Measurements from ENCODE around the gene UTP25.

DNA sequence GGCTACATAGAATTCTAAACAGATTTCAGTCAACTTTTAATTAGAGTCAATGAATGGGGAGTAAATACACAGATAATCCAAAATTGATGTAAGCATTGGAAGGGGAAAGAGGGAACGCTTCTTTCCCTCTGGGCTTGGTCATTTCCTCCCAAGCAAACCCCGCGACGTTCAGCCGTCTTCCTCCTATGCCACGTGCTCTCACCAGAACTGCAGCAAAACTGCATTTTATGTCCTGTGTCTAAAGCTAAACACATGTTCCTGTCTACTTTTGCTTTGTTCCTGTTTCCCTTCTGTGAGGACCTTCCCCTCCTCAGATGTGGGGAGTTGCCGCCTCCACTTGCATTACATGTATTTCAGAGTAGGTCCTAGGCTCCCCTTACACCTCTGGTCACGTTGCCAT lies 27.2 kb downstream of the UTP25 start:
- TF ChIP-seq CTCF (IDR thresholded peaks at IDR 0.05; ENCODE audit: low read depth, low read length, poor library complexity, severe bottlenecking) (no peak), EZH2phosphoT487 (IDR thresholded peaks at IDR 0.05; ENCODE audit: borderline replicate concordance, low read length) (no peak)
